Gastroesophageal sphincter (tissue), 4 donors: Measurements from ENCODE around the gene PSMA8. TPM values are rescaled to one million over a fixed set of nuclear protein-coding genes. Genes with fewer than 3 reads are reported as not detected.

Experiments used
- ATAC-seq: fragments of 150-250 bp; one replicate; pipeline ENCODE4 v1.9.1; 2016; ENCODE audit warnings: mild to moderate bottlenecking, moderate library complexity
- H3K27ac ChIP-seq, 4 donors: fragments of 200-600 bp; sonication (generic) in 3 of 4; 1 replicate in 3 of 4; 2 replicates in 1 of 4; pipeline ENCODE4 v1.5.1; 2016 to 2019
- H3K27me3 ChIP-seq: fragments of 200-600 bp; sonication (generic); one replicate; pipeline ENCODE4 v1.5.1; 2019
- H3K36me3 ChIP-seq, 2 donors: fragments of 200-600 bp; sonication (generic); one replicate each; pipeline ENCODE4 v1.5.1; 2019; ENCODE audit warnings: control low read depth in 1 of 2
- H3K4me1 ChIP-seq, 3 donors: fragments of 200-600 bp; sonication (generic); 1 replicate in 2 of 3; 2 replicates in 1 of 3; pipeline ENCODE4 v1.5.1; 2016 to 2019; ENCODE audit warnings: control low read depth in 2 of 3
- H3K4me3 ChIP-seq, 2 donors: fragments of 200-600 bp; sonication (generic); one replicate each; pipeline ENCODE4 v1.5.1; 2019; ENCODE audit warnings: mild to moderate bottlenecking in 1 of 2, moderate library complexity in 1 of 2
- H3K9me3 ChIP-seq, 3 donors: fragments of 200-600 bp; sonication (generic); one replicate each; pipeline ENCODE4 v1.5.1; 2017 to 2019; ENCODE audit warnings: control low read depth in 2 of 3
- EP300 ChIP-seq: sonication (generic); formaldehyde crosslinking; IDR thresholded peaks from one replicate; pipeline ENCODE4 v1.6.1; 2017; ENCODE audit warnings: antibody characterized with exemption, mild to moderate bottlenecking
- POLR2A ChIP-seq, 2 donors: fragments of 450-650 bp; IDR thresholded peaks; one replicate each; pipeline ENCODE4 v1.6.1; 2017; ENCODE audit warnings: antibody characterized with exemption in 2 of 2, mild to moderate bottlenecking in 2 of 2, moderate library complexity in 1 of 2
- POLR2AphosphoS5 ChIP-seq: sonication (generic); formaldehyde crosslinking; IDR thresholded peaks from one replicate; pipeline ENCODE4 v1.6.1; 2017; ENCODE audit warnings: antibody characterized with exemption
- WGBS, 2 donors: methylation state at CpG; one replicate each; pipeline ENCODE4 v1.1.5; 2018; ENCODE audit warnings: low coverage in 1 of 2; 5-methylcytosine and 5-hydroxymethylcytosine counted together
- total RNA-seq, 4 donors: library from RNA; depleted of rRNA; stranded (reverse); fragments of >200 nt; gene quantifications; one replicate each; pipeline ENCODE4 v1.1.0, GENCODE V29; 2016
- TF ChIP-seq, protein P1 (sequence below), 4 experiments: fragments of 200-600 bp in 2 of 4; fragments of 450-650 bp in 2 of 4; sonication (generic) in 1 of 4; IDR thresholded peaks; one replicate each; pipeline ENCODE4 v1.5.1; 2017 to 2019; ENCODE audit warnings: antibody characterized with exemption in 4 of 4, mild to moderate bottlenecking in 2 of 4, moderate library complexity in 2 of 4

Gene PSMA8
- total RNA-seq, 4 donors from 2014 or later = not detected

GRCh38 chr18:26175481-26175880 is 41.8 kb downstream of the PSMA8 start:
- TF ChIP-seq, protein P1, sequence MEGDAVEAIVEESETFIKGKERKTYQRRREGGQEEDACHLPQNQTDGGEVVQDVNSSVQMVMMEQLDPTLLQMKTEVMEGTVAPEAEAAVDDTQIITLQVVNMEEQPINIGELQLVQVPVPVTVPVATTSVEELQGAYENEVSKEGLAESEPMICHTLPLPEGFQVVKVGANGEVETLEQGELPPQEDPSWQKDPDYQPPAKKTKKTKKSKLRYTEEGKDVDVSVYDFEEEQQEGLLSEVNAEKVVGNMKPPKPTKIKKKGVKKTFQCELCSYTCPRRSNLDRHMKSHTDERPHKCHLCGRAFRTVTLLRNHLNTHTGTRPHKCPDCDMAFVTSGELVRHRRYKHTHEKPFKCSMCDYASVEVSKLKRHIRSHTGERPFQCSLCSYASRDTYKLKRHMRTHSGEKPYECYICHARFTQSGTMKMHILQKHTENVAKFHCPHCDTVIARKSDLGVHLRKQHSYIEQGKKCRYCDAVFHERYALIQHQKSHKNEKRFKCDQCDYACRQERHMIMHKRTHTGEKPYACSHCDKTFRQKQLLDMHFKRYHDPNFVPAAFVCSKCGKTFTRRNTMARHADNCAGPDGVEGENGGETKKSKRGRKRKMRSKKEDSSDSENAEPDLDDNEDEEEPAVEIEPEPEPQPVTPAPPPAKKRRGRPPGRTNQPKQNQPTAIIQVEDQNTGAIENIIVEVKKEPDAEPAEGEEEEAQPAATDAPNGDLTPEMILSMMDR (IDR thresholded peaks at IDR 0.05) = no peak
- TF ChIP-seq POLR2AphosphoS5 = no peak
- TF ChIP-seq POLR2A (IDR thresholded peaks at IDR 0.05) = no peak
- TF ChIP-seq EP300 = no peak
- no peaks in the 10 kb centered on the region for H3K4me1 ChIP-seq

DNA sequence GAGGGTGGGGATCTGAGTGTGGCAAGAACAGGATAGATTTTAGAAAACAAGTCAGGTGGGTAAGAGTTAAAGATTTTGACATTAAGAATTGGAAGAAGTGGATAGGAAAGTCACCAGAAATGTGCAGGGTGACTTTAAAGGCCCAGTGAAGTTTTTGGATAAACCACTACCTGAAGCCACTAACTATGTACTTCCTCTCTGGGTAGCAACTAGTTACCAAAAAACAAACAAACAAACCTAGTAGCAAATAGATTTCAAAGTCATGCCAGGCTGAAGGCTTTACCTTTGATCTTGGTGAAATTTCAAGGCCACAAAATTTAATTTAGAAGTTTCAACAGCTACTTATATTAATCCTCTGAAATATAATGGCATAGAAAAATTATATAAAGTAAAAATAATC is 42.5 kb downstream of the PSMA8 start:
- Histone ChIP-seq H3K27ac (no peak overlapping the region), H3K4me1 (no peaks in the 10 kb centered on the region), H3K36me3 (no peaks in the 10 kb centered on the region), H3K27me3 (no peaks in the 10 kb centered on the region), H3K4me3 (no peak overlapping the region), H3K9me3 (no peaks in the 10 kb centered on the region)
- no peak for TF ChIP-seq EP300
- TF ChIP-seq, protein P1 (IDR thresholded peaks at IDR 0.05) = no peak
- TF ChIP-seq POLR2A (IDR thresholded peaks at IDR 0.05) = no peak
- TF ChIP-seq POLR2AphosphoS5 = no peak
- ATAC-seq = no peak

More at GRCh38 chr18:26175481-26175880, 41.8 kb downstream of the PSMA8 start:
- Histone ChIP-seq H3K9me3 (no peaks in the 10 kb centered on the region), H3K27ac (no peak overlapping the region), H3K4me3 (no peak overlapping the region), H3K27me3 (no peaks in the 10 kb centered on the region), H3K36me3 (no peaks in the 10 kb centered on the region)
- no peak for ATAC-seq
- WGBS, 2 donors = 48 to 69% methylated on average over 2 of the region's 2 CpGs

GRCh38 chr18:26181343-26181826 is 47.7 kb downstream of the PSMA8 start:
- no peaks in the 10 kb centered on the region for H3K27me3 ChIP-seq
- WGBS, 2 donors = 78 to 88% methylated on average over 5 to 6 of the region's 7 CpGs
- ATAC-seq = no peak
- TF ChIP-seq POLR2AphosphoS5 (no peak), POLR2A (IDR thresholded peaks at IDR 0.05) (no peak)
- no peak overlapping the region for H3K27ac ChIP-seq
- H3K36me3 ChIP-seq = no peaks in the 10 kb centered on the region
- H3K4me1 ChIP-seq = no peaks in the 10 kb centered on the region
- no peaks in the 10 kb centered on the region for H3K9me3 ChIP-seq
- no peak overlapping the region for H3K4me3 ChIP-seq

- no peak overlapping the region for H3K27ac ChIP-seq
- H3K4me1 ChIP-seq = no peaks in the 10 kb centered on the region
- peaks cover 0 to 6% (median 0%) of the 10 kb centered on the region in 3 donors for H3K9me3 ChIP-seq
- H3K4me3 ChIP-seq = no peak overlapping the region
- ATAC-seq = no peak
- no peaks in the 10 kb centered on the region for H3K36me3 ChIP-seq
- TF ChIP-seq POLR2A (IDR thresholded peaks at IDR 0.05) (no peak), EP300 (no peak), POLR2AphosphoS5 (no peak)
- TF ChIP-seq, protein P1 (IDR thresholded peaks at IDR 0.05) = no peak
- no peaks in the 10 kb centered on the region for H3K27me3 ChIP-seq
Measured at GRCh38 chr18:26183395-26184112, 49.9 kb downstream of the PSMA8 start.

DNA sequence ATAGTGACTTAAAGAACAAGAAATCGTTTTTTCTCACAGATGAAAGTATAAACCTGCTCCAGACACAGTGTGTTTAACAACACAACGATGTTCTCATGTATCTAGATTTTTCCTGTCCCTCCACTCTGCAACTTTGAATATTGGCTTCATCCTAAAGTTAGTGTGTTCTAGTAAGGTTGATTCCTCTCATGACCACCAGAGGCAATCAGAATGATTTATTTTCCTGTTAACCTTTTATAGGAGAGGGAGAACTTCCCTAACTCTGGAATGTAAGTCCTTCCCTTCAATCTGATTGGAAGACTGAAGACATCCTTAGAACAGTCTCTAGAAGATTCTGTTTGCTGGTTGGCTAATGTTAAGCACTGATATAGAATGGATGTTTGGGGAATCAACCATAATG is 51.6 kb downstream of the PSMA8 start:
- WGBS, 2 donors = 62 to 67% methylated on average over 2 of the region's 2 CpGs
- TF ChIP-seq POLR2A (IDR thresholded peaks at IDR 0.05) = no peak
- no peak for TF ChIP-seq POLR2AphosphoS5
- no peak for TF ChIP-seq EP300
- TF ChIP-seq, protein P1 (IDR thresholded peaks at IDR 0.05) = no peak
- no peaks in the 10 kb centered on the region for H3K4me1 ChIP-seq
- H3K36me3 ChIP-seq = no peaks in the 10 kb centered on the region
- H3K27ac ChIP-seq = no peak overlapping the region
- ATAC-seq = no peak
- peaks cover 0 to 6% (median 0%) of the 10 kb centered on the region in 3 donors for H3K9me3 ChIP-seq
- no peak overlapping the region for H3K4me3 ChIP-seq
- H3K27me3 ChIP-seq = no peaks in the 10 kb centered on the region
